Body of pancreas (tissue), 4 donors: Measurements from ENCODE around the gene ACOT6. TPM values are rescaled to one million over a fixed set of nuclear protein-coding genes. Genes with fewer than 3 reads are reported as not detected.
"Not testable (repeated sequence)": the region's sequence is repeated elsewhere in the genome, so short reads cannot be mapped to it uniquely, and the experiment has no call there.

Experiments
- ATAC-seq: fragments of 150-250 bp; one replicate; pipeline ENCODE4 v1.9.1; 2016
- DNase-seq, 4 donors: peaks; one replicate each; pipeline ENCODE4 v3.0.0-alpha.2; 2019
- H3K27ac ChIP-seq, 4 donors: fragments of 200-600 bp; sonication (generic); 1 replicate in 3 of 4; 2 replicates in 1 of 4; pipeline versions ENCODE4 v1.5.1 to v1.6.1; 2016 to 2019; ENCODE audit warnings: mild to moderate bottlenecking in 1 of 4, mixed read lengths in 1 of 4, moderate library complexity in 1 of 4
- H3K27me3 ChIP-seq, 2 donors: fragments of 200-600 bp; sonication (generic); one replicate each; pipeline ENCODE4 v1.6.0; 2016; ENCODE audit warnings: mild to moderate bottlenecking in 1 of 2
- H3K36me3 ChIP-seq, 2 donors: fragments of 200-600 bp; sonication (generic); replicated peaks in 1 of 2; 2 replicates each; pipeline ENCODE4 v1.5.1; 2016; ENCODE audit warnings: low read depth in 2 of 2; ENCODE audit not compliant: insufficient read depth in 1 of 2
- H3K4me1 ChIP-seq: fragments of 200-600 bp; sonication (generic); one replicate; pipeline ENCODE4 v1.6.0; 2016
- H3K4me3 ChIP-seq, 2 donors: fragments of 200-600 bp; sonication (generic); 1 replicate in 1 of 2; 2 replicates in 1 of 2; pipeline ENCODE4 v1.5.1; 2016 to 2019
- H3K9me3 ChIP-seq, 3 donors: fragments of 200-600 bp; sonication (generic); 1 replicate in 2 of 3; 2 replicates in 1 of 3; pipeline ENCODE4 v1.5.1; 2016
- CTCF ChIP-seq, 7 experiments: fragments of 450-650 bp in 4 of 7; fragments of 200-600 bp in 3 of 7; sonication (generic) in 3 of 7; IDR thresholded peaks; one replicate each; pipeline ENCODE4 v1.5.1; 2016 to 2019; ENCODE audit warnings: antibody characterized with exemption in 7 of 7
- POLR2A ChIP-seq, 3 donors: fragments of 450-650 bp; IDR thresholded peaks; one replicate each; pipeline ENCODE4 v1.6.1; 2016; ENCODE audit warnings: antibody characterized with exemption in 3 of 3, mild to moderate bottlenecking in 2 of 3
- WGBS, 2 donors: methylation state at CpG; one replicate each; pipeline ENCODE4 v1.1.5; 2017; 5-methylcytosine and 5-hydroxymethylcytosine counted together
- intact Hi-C: fragments of 100-400 bp; cut with DNase I; formaldehyde crosslinking; loops from one replicate; pipeline ENCODE4 v1.15.1; 2023
- total RNA-seq, 2 donors: library from RNA; depleted of rRNA; stranded (reverse); fragments of >200 nt; gene quantifications; one replicate each; pipeline ENCODE4 v1.1.0, GENCODE V29; 2016

Gene ACOT6
- total RNA-seq, 2 donors from 2014 or later = not detected

- intact Hi-C loops = no loop called here
- TF ChIP-seq POLR2A (IDR thresholded peaks at IDR 0.05) = no peak
- TF ChIP-seq CTCF (IDR thresholded peaks at IDR 0.05) = no peak
Measured at GRCh38 chr14:73576391-73576790, 35.9 kb upstream of the ACOT6 start.

GRCh38 chr14:73577214-73577613 lies 35.1 kb upstream of the ACOT6 start:
- H3K27ac ChIP-seq, H3K36me3 ChIP-seq, ATAC-seq, H3K27me3 ChIP-seq, H3K4me3 ChIP-seq, DNase-seq, H3K9me3 ChIP-seq, intact Hi-C loops, H3K4me1 ChIP-seq: not testable (repeated sequence)
- no CpG with 5 or more reads among the region's 2 CpGs for WGBS, 2 donors

More at GRCh38 chr14:73576391-73576790, 35.9 kb upstream of the ACOT6 start:
- H3K9me3 ChIP-seq = no peaks in the 10 kb centered on the region
- H3K4me3 ChIP-seq = no peak overlapping the region
- H3K4me1 ChIP-seq = no peaks in the 10 kb centered on the region
- WGBS, 2 donors = 62 to 77% methylated on average over 2 to 3 of the region's 3 CpGs
- no peak overlapping the region for H3K27ac ChIP-seq
- ATAC-seq = no peak
- no peaks in the 10 kb centered on the region for H3K36me3 ChIP-seq
- no peak for DNase-seq
- no peaks in the 10 kb centered on the region for H3K27me3 ChIP-seq

- H3K9me3 ChIP-seq, intact Hi-C loops, H3K4me1 ChIP-seq, H3K4me3 ChIP-seq, H3K27ac ChIP-seq, DNase-seq, ATAC-seq, H3K36me3 ChIP-seq, H3K27me3 ChIP-seq: not testable (repeated sequence)
- 61 to 81% methylated on average over 6 to 9 of the region's 11 CpGs for WGBS, 2 donors
Measured at GRCh38 chr14:73582102-73582979, 30.0 kb upstream of the ACOT6 start.

GRCh38 chr14:73588695-73589094 lies 23.6 kb upstream of the ACOT6 start:
- H3K4me3 ChIP-seq = no peak overlapping the region
- no peak overlapping the region for H3K27ac ChIP-seq
- ATAC-seq (no peak), DNase-seq (no peak)
- no peak for TF ChIP-seq CTCF (IDR thresholded peaks at IDR 0.05)
- no peak for TF ChIP-seq POLR2A (IDR thresholded peaks at IDR 0.05)
- H3K36me3 ChIP-seq = no peaks in the 10 kb centered on the region
- 60 to 67% methylated on average over 1 of the region's 1 CpG for WGBS, 2 donors
- intact Hi-C loops = no loop called here
- no peaks in the 10 kb centered on the region for H3K9me3 ChIP-seq
- H3K27me3 ChIP-seq = no peaks in the 10 kb centered on the region
- H3K4me1 ChIP-seq = peaks cover 7% of the 10 kb centered on the region

- H3K4me3 ChIP-seq = no peak overlapping the region
- intact Hi-C loops = no loop called here
Measured at GRCh38 chr14:73589116-73589515, 23.2 kb upstream of the ACOT6 start.

GRCh38 chr14:73590673-73591004 lies 21.7 kb upstream of the ACOT6 start:
- H3K4me3 ChIP-seq, H3K27me3 ChIP-seq, H3K4me1 ChIP-seq, H3K9me3 ChIP-seq, H3K36me3 ChIP-seq, H3K27ac ChIP-seq, intact Hi-C loops, ATAC-seq, DNase-seq: not testable (repeated sequence)
- 99% methylated on average over 11 to 12 of the region's 32 CpGs for WGBS, 2 donors

More at GRCh38 chr14:73589116-73589515, 23.2 kb upstream of the ACOT6 start:
- TF ChIP-seq CTCF (IDR thresholded peaks at IDR 0.05) (no peak), POLR2A (IDR thresholded peaks at IDR 0.05) (no peak)
- no peaks in the 10 kb centered on the region for H3K9me3 ChIP-seq
- no peak overlapping the region for H3K27ac ChIP-seq
- peaks cover 7% of the 10 kb centered on the region for H3K4me1 ChIP-seq
- no peaks in the 10 kb centered on the region for H3K27me3 ChIP-seq
- no peaks in the 10 kb centered on the region for H3K36me3 ChIP-seq
- 74 to 77% methylated on average over 4 of the region's 4 CpGs for WGBS, 2 donors
- DNase-seq = no peak
- no peak for ATAC-seq
